H9 (cell line): ENCODE results near the gene TM9SF2. TPM values are rescaled to one million over a fixed set of nuclear protein-coding genes. Genes with fewer than 3 reads are reported as not detected.

ENCODE experiments used
- DNase-seq: peaks from one replicate; pipeline ENCODE4 v3.0.0-alpha.2; 2017
- H2AFZ ChIP-seq: one replicate; pipeline ENCODE4 v1.6.1; 2013; ENCODE audit warnings: mild to moderate bottlenecking, low read length, control low read depth, moderate library complexity
- H2AK5ac ChIP-seq: 2 replicates; pipeline ENCODE4 v1.6.1; 2013; ENCODE audit warnings: low read length, control low read depth, mixed read lengths; ENCODE audit not compliant: insufficient read length
- H2BK120ac ChIP-seq: one replicate; pipeline ENCODE4 v1.6.1; 2013; ENCODE audit warnings: low read depth, mild to moderate bottlenecking, low read length, control low read depth, inconsistent platforms; ENCODE audit not compliant: poor library complexity, severe bottlenecking
- H2BK12ac ChIP-seq: 2 replicates; pipeline ENCODE4 v1.6.1; 2013; ENCODE audit warnings: low read length, control low read depth, mixed read lengths, low read depth; ENCODE audit not compliant: insufficient read length
- H2BK15ac ChIP-seq: 2 replicates; pipeline ENCODE4 v1.6.1; 2013; ENCODE audit warnings: low read depth, low read length, control low read depth
- H2BK20ac ChIP-seq: one replicate; pipeline ENCODE4 v1.6.1; 2013; ENCODE audit warnings: low read depth, mild to moderate bottlenecking, low read length, control low read depth, inconsistent platforms; ENCODE audit not compliant: poor library complexity, severe bottlenecking
- H2BK5ac ChIP-seq: 2 replicates; pipeline ENCODE4 v1.6.1; 2013; ENCODE audit warnings: low read length, control low read depth, mixed read lengths; ENCODE audit not compliant: insufficient read length
- H3K14ac ChIP-seq: 2 replicates; pipeline ENCODE4 v1.6.1; 2013; ENCODE audit warnings: low read length, control low read depth; ENCODE audit not compliant: insufficient read depth
- H3K18ac ChIP-seq: 2 replicates; pipeline ENCODE4 v1.6.1; 2013; ENCODE audit warnings: low read depth, mild to moderate bottlenecking, mixed read lengths, low read length, control low read depth; ENCODE audit not compliant: insufficient read length
- H3K23ac ChIP-seq: 2 replicates; pipeline ENCODE4 v1.6.1; 2013; ENCODE audit warnings: low read length, control low read depth, mixed read lengths, low read depth; ENCODE audit not compliant: insufficient read length
- H3K23me2 ChIP-seq: 2 replicates; pipeline ENCODE4 v1.6.1; 2013; ENCODE audit warnings: low read depth, mild to moderate bottlenecking, mixed read lengths, low read length, control low read depth; ENCODE audit not compliant: insufficient read length, poor library complexity, severe bottlenecking
- H3K27ac ChIP-seq: 2 replicates; pipeline ENCODE4 v1.5.1; 2013; ENCODE audit warnings: low read length, control low read depth, mixed read lengths, low read depth; ENCODE audit not compliant: insufficient read length
- H3K27me3 ChIP-seq: 2 replicates; pipeline ENCODE4 v1.6.1; 2013; ENCODE audit warnings: low read length, control low read depth, inconsistent platforms; ENCODE audit not compliant: insufficient read depth
- H3K4ac ChIP-seq: 2 replicates; pipeline ENCODE4 v1.6.1; 2013; ENCODE audit warnings: low read depth, mild to moderate bottlenecking, control low read depth, inconsistent platforms, low read length, moderate library complexity
- H3K4me1 ChIP-seq: 2 replicates; pipeline ENCODE4 v1.6.1; 2013; ENCODE audit warnings: low read length, control low read depth, inconsistent platforms; ENCODE audit not compliant: insufficient read depth
- H3K4me2 ChIP-seq: 2 replicates; pipeline ENCODE4 v1.6.1; 2013; ENCODE audit warnings: low read length, control low read depth, mixed read lengths; ENCODE audit not compliant: insufficient read length, insufficient read depth
- H3K56ac ChIP-seq: 2 replicates; pipeline ENCODE4 v1.6.1; 2013; ENCODE audit warnings: low read depth, mild to moderate bottlenecking, mixed read lengths, low read length, control low read depth; ENCODE audit not compliant: insufficient read length
- H3K79me1 ChIP-seq: 2 replicates; pipeline ENCODE4 v1.6.1; 2013; ENCODE audit warnings: low read depth, mild to moderate bottlenecking, moderate library complexity, low read length, control low read depth, inconsistent platforms; ENCODE audit not compliant: insufficient read depth, poor library complexity, severe bottlenecking
- H3K79me2 ChIP-seq: 2 replicates; pipeline ENCODE4 v1.6.1; 2013; ENCODE audit warnings: low read length, control low read depth, inconsistent platforms; ENCODE audit not compliant: insufficient read depth
- H3K9ac ChIP-seq: 2 replicates; pipeline ENCODE4 v1.6.1; 2013; ENCODE audit warnings: low read length, control low read depth, mixed read lengths; ENCODE audit not compliant: insufficient read length; ENCODE audit errors: extremely low read depth
- H3K9me3 ChIP-seq: one replicate; pipeline ENCODE4 v1.6.1; 2013; ENCODE audit warnings: low read depth, low read length, inconsistent platforms; ENCODE audit not compliant: control insufficient read depth
- H3T11ph ChIP-seq: one replicate; pipeline ENCODE4 v1.6.1; 2013; ENCODE audit warnings: mild to moderate bottlenecking, low read length, control low read depth, inconsistent platforms
- H4K20me1 ChIP-seq: one replicate; pipeline ENCODE4 v1.6.1; 2013; ENCODE audit not compliant: control insufficient read depth, insufficient read length, insufficient read depth
- H4K5ac ChIP-seq: 2 replicates; pipeline ENCODE4 v1.6.1; 2013; ENCODE audit warnings: low read depth, mild to moderate bottlenecking, mixed read lengths, low read length, control low read depth; ENCODE audit not compliant: insufficient read length
- H4K8ac ChIP-seq: replicated peaks from 2 replicates; pipeline ENCODE4 v1.6.1; 2013; ENCODE audit warnings: low read length, control low read depth, mixed read lengths, low read depth; ENCODE audit not compliant: insufficient read length
- H4K91ac ChIP-seq: 2 replicates; pipeline ENCODE4 v1.6.1; 2013; ENCODE audit warnings: low read depth, mild to moderate bottlenecking, moderate library complexity, mixed read lengths, low read length, control low read depth; ENCODE audit not compliant: insufficient read length
- H3K27ac Mint-ChIP-seq, 3 experiments: 2 replicates in 2 of 3; 3 replicates in 1 of 3; pipeline ENCODE4 v1.8.0; 2020 to 2021; ENCODE audit warnings: mixed read lengths in 3 of 3, mild to moderate bottlenecking in 1 of 3, moderate library complexity in 1 of 3
- H3K27me3 Mint-ChIP-seq: 2 replicates; pipeline ENCODE4 v1.8.0; 2021; ENCODE audit warnings: low read depth, mild to moderate bottlenecking, moderate library complexity, mixed read lengths
- H3K36me3 Mint-ChIP-seq, 3 experiments: 2 replicates in 2 of 3; 3 replicates in 1 of 3; pipeline ENCODE4 v1.8.0; 2020 to 2021; ENCODE audit warnings: low read depth in 3 of 3, mixed read lengths in 3 of 3; ENCODE audit not compliant: insufficient read depth in 1 of 3
- H3K4me1 Mint-ChIP-seq, 2 experiments: 2 replicates each; pipeline ENCODE4 v1.8.0; 2020; ENCODE audit warnings: mixed read lengths in 2 of 2
- H3K4me3 Mint-ChIP-seq, 2 experiments: 2 replicates in 1 of 2; 3 replicates in 1 of 2; pipeline ENCODE4 v1.8.0; 2020 to 2021; ENCODE audit warnings: mild to moderate bottlenecking in 2 of 2, mixed read lengths in 2 of 2, moderate library complexity in 1 of 2
- H3K9me3 Mint-ChIP-seq, 2 experiments: 2 replicates in 1 of 2; 3 replicates in 1 of 2; pipeline ENCODE4 v1.8.0; 2020; ENCODE audit warnings: mild to moderate bottlenecking in 2 of 2, mixed read lengths in 2 of 2, moderate library complexity in 1 of 2
- WGBS: extraction: QIAGEN DNeasy Blood & Tissue Kit; methylation state at CpG from one replicate; pipeline ENCODE4 v1.1.7; 2013; ENCODE audit warnings: missing lambda C conversion rate, low lambda C conversion rate, mixed read lengths; ENCODE audit not compliant: insufficient read length; ENCODE audit errors: extremely low coverage; 5-methylcytosine and 5-hydroxymethylcytosine counted together
- total RNA-seq: library from RNA; stranded (reverse); gene quantifications from 2 replicates; pipeline ENCODE4 v1.2.1, GENCODE V29; 2021
- TF ChIP-seq, protein P1 (sequence below): fragments of 200-600 bp; sonication (generic); conservative IDR thresholded peaks from 3 replicates; pipeline ENCODE4 v1.8.0; 2021; ENCODE audit warnings: antibody characterized with exemption, mild to moderate bottlenecking

Gene TM9SF2
- total RNA-seq, 1 experiment from 2014 or later = 86.1 TPM

DNA sequence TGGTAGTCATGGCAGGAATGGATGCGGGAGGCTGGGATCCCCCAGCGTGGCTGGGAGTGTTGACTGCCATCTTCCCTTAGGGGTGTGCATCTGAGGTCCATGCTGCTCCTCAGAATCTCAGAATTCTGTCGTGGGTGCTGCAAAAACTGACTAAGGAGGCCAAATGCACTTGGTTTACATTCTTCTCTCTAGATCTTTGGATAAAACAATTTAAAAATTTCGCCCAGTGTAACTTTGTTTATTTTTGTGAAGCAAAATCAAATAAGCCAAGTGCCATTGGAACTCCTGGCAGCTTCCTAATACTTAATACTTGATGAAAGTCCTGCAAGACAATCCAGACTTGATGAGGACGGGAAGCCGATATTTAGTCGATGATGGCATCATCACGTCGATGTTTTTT lies 27.8 kb upstream of the TM9SF2 start:
- peaks cover 23 to 33% of the 10 kb centered on the region in 2 experiments for H3K4me1 Mint-ChIP-seq
- H3K14ac ChIP-seq = no peak overlapping the region
- no peak overlapping the region for H3K56ac ChIP-seq
- H3K27ac ChIP-seq = no peak overlapping the region
- no peaks in the 10 kb centered on the region for H3K9me3 ChIP-seq
- no peak overlapping the region for H2BK5ac ChIP-seq
- no peak overlapping the region for H3K4me3 Mint-ChIP-seq
- no peak overlapping the region for H4K8ac ChIP-seq
- H4K5ac ChIP-seq = no peak overlapping the region
- H2BK15ac ChIP-seq = no peak overlapping the region
- no peak overlapping the region for H3K4ac ChIP-seq
- H3K23me2 ChIP-seq = no peaks in the 10 kb centered on the region
- WGBS = no CpG with 5 or more reads among the region's 9 CpGs
- H3K23ac ChIP-seq = no peak overlapping the region
- no peak overlapping the region for H3K18ac ChIP-seq
- H2AK5ac ChIP-seq = no peak overlapping the region
- no peak overlapping the region for H2BK120ac ChIP-seq
- H3K27me3 ChIP-seq = no peaks in the 10 kb centered on the region
- peaks cover 6% of the 10 kb centered on the region; the same call in 1 of the 2 replicates for H3K27me3 Mint-ChIP-seq
- no peak overlapping the region for H2BK12ac ChIP-seq
- peaks cover 0 to 7% of the 10 kb centered on the region in 2 experiments; a peak in 2 of 5 replicates for H3K9me3 Mint-ChIP-seq
- no peak for DNase-seq
- H3K9ac ChIP-seq = no peak overlapping the region
- H3K79me1 ChIP-seq = no peaks in the 10 kb centered on the region
- H3K36me3 Mint-ChIP-seq = no peaks in the 10 kb centered on the region; a peak in 1 of 7 replicates
- H2AFZ ChIP-seq = no peak overlapping the region
- H2BK20ac ChIP-seq = no peak overlapping the region
- no peak overlapping the region for H3K4me2 ChIP-seq
- peaks cover 4% of the 10 kb centered on the region for H4K20me1 ChIP-seq
- H4K91ac ChIP-seq = no peak overlapping the region
- H3K4me1 ChIP-seq = peaks cover 6% of the 10 kb centered on the region; the same call in 1 of the 2 replicates
- H3K27ac Mint-ChIP-seq = no peak overlapping the region
- TF ChIP-seq, protein P1, sequence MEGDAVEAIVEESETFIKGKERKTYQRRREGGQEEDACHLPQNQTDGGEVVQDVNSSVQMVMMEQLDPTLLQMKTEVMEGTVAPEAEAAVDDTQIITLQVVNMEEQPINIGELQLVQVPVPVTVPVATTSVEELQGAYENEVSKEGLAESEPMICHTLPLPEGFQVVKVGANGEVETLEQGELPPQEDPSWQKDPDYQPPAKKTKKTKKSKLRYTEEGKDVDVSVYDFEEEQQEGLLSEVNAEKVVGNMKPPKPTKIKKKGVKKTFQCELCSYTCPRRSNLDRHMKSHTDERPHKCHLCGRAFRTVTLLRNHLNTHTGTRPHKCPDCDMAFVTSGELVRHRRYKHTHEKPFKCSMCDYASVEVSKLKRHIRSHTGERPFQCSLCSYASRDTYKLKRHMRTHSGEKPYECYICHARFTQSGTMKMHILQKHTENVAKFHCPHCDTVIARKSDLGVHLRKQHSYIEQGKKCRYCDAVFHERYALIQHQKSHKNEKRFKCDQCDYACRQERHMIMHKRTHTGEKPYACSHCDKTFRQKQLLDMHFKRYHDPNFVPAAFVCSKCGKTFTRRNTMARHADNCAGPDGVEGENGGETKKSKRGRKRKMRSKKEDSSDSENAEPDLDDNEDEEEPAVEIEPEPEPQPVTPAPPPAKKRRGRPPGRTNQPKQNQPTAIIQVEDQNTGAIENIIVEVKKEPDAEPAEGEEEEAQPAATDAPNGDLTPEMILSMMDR = no peak
- H3K79me2 ChIP-seq = no peaks in the 10 kb centered on the region
- H3T11ph ChIP-seq = no peak overlapping the region
